ENCODE measurements around the gene ZBTB1. TPM values are rescaled to one million over a fixed set of nuclear protein-coding genes. Genes with fewer than 3 reads are reported as not detected.

ZBTB1 gene
- total and polyA plus RNA-seq, 2 donors (not counting 3 experiments of a cell fraction or from before 2014, with no cell fraction given): 9.7 to 32.2 TPM

DNA sequence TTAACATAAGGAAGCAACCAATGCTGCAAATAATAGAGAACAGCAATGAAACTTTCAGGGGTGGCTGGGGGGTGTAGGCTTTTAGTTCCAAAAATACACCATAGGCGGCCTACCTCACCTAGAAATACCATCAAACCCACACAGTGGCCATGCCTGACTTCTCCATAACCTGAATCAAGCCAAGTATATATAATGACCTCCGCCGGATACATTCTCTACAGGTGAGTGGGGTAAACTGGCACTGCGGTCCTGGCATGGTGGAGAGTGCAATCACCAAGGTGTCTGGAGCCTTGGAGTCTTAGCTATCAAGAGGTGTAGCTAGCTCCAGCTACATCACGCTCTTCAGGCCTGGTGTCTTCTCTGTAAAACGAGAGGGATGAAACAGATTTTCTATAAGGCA lies 2.1 kb upstream of the ZBTB1 start:
- H2AFZ ChIP-seq (ENCODE audit: low read depth, low read length): peak overlapping the region; percentile 81
- H3K27me3 ChIP-seq (ENCODE audit: control insufficient read depth in 2 of 2, insufficient read depth in 2 of 2, low read length in 2 of 2): no peaks in the 10 kb centered on the region
- H3K27ac ChIP-seq (ENCODE audit: insufficient read depth, low read depth, low read length): peak overlapping the region; percentile 95
- peak overlapping the region; percentile 91 for H3K9ac ChIP-seq (replicated peaks; ENCODE audit: extremely low read depth, insufficient read depth, low read length)
- no peak for TF ChIP-seq POLR2AphosphoS5 (IDR thresholded peaks at IDR 0.05; ENCODE audit: insufficient read depth, low read depth, low read length)
- no peak for TF ChIP-seq JUN (IDR thresholded peaks at IDR 0.05; ENCODE audit: borderline replicate concordance, insufficient read depth, insufficient read length, low read depth)
- TF ChIP-seq, protein P1, sequence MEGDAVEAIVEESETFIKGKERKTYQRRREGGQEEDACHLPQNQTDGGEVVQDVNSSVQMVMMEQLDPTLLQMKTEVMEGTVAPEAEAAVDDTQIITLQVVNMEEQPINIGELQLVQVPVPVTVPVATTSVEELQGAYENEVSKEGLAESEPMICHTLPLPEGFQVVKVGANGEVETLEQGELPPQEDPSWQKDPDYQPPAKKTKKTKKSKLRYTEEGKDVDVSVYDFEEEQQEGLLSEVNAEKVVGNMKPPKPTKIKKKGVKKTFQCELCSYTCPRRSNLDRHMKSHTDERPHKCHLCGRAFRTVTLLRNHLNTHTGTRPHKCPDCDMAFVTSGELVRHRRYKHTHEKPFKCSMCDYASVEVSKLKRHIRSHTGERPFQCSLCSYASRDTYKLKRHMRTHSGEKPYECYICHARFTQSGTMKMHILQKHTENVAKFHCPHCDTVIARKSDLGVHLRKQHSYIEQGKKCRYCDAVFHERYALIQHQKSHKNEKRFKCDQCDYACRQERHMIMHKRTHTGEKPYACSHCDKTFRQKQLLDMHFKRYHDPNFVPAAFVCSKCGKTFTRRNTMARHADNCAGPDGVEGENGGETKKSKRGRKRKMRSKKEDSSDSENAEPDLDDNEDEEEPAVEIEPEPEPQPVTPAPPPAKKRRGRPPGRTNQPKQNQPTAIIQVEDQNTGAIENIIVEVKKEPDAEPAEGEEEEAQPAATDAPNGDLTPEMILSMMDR (IDR thresholded peaks at IDR 0.05; ENCODE audit: extremely low read depth in 1 of 2, insufficient read depth in 1 of 2, low read depth in 1 of 2, low read length in 2 of 2): no peak
- TF ChIP-seq GATA2 (IDR thresholded peaks at IDR 0.05; ENCODE audit: insufficient read depth, insufficient read length, low read depth, low read length): no peak
- TF ChIP-seq, protein P2, sequence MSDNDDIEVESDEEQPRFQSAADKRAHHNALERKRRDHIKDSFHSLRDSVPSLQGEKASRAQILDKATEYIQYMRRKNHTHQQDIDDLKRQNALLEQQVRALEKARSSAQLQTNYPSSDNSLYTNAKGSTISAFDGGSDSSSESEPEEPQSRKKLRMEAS (IDR thresholded peaks at IDR 0.05; ENCODE audit: insufficient read depth, insufficient read length): no peak
- CTCF ChIA-PET: interaction anchor here (1.9 kb wide), 1 partner anchor 9 kb away, joined by 8 read pairs; no protein-coding TSS in a partner anchor
- H3K4me3 ChIP-seq (replicated peaks in 1 of 3; ENCODE audit: insufficient read depth in 1 of 3, low read depth in 1 of 3, low read length in 3 of 3): peak overlapping the region; percentile 23 to 79 (median 71)
- peak overlapping the region; percentile 92 for H3K4me2 ChIP-seq (ENCODE audit: insufficient read depth, low read length)
- intact Hi-C loops (cut with micrococcal nuclease): loop anchor here (10.0 kb wide), 1 partner anchor 858 kb away; the partner anchor contains the start of gene WDR89
- dilution Hi-C loops (cut with MboI; ENCODE audit: extremely low pct_ligation_motif_present, low sequenced_read_pairs): no loop called here
- H3K79me2 ChIP-seq (ENCODE audit: control insufficient read depth, insufficient read depth, low read length): peaks cover 33% of the 10 kb centered on the region
- H3K4me1 ChIP-seq (ENCODE audit: control insufficient read depth, extremely low read depth, insufficient read depth, low read length): peaks cover 37% of the 10 kb centered on the region
- no TSS peak for BruUV-seq (replicated peaks)
- DNase-seq (ENCODE audit: low read depth, low spot score) (no peak), FAIRE-seq (no peak)
- no peaks in the 10 kb centered on the region for H3K9me3 ChIP-seq (replicated peaks; ENCODE audit: control insufficient read depth, insufficient read depth, low read length)
- peaks cover 4% of the 10 kb centered on the region for H4K20me1 ChIP-seq (replicated peaks; ENCODE audit: control insufficient read depth, extremely low read depth, insufficient read depth, low read length)
- POLR2A ChIA-PET: interaction anchor here (1.0 kb wide), 1 partner anchor 115 kb away, joined by 3 read pairs; no protein-coding TSS in a partner anchor
- H3K36me3 ChIP-seq (ENCODE audit: control insufficient read depth in 2 of 2, extremely low read depth in 1 of 2, insufficient read depth in 2 of 2, low read length in 2 of 2): no peaks in the 10 kb centered on the region
- no peaks in the 10 kb centered on the region for H3K9me1 ChIP-seq (replicated peaks; ENCODE audit: control insufficient read depth, extremely low read depth, insufficient read depth, low read length)
